LNCAP (cell line): ENCODE results near the gene MRPL53.

Experiments
- CTCF ChIP-seq: fragments of 450-650 bp; IDR thresholded peaks from 2 replicates; pipeline ENCODE4 v1.5.1; 2017; ENCODE audit warnings: mild to moderate bottlenecking

MRPL53 gene

GRCh38 chr2:74461187-74462053 is 11.1 kb downstream of the MRPL53 start:
- no peak for TF ChIP-seq CTCF

GRCh38 chr2:74458938-74459363 is 13.5 kb downstream of the MRPL53 start:
- no peak for TF ChIP-seq CTCF

GRCh38 chr2:74458132-74458937 is 14.1 kb downstream of the MRPL53 start, which contains the start of gene WBP1:
TSS of gene WBP1 (plus strand) at chr2:74458438. CDS start at chr2:74458603, 165 bp downstream.
- TF ChIP-seq CTCF: no peak

- no peak for TF ChIP-seq CTCF
Measured at GRCh38 chr2:74457549-74458131, 14.8 kb downstream of the MRPL53 start.

- TF ChIP-seq CTCF: no peak
Measured at GRCh38 chr2:74457129-74457548, 15.3 kb downstream of the MRPL53 start.

GRCh38 chr2:74454654-74455511 is 17.6 kb downstream of the MRPL53 start, which contains the start of gene INO80B:
TSS of gene INO80B (plus strand) at chr2:74455087. CDS start at chr2:74455117, 30 bp downstream.
- no peak for TF ChIP-seq CTCF
